Thyroid gland (tissue), 4 donors: ENCODE results near the gene EXOG. TPM values are rescaled to one million over a fixed set of nuclear protein-coding genes. Genes with fewer than 3 reads are reported as not detected.

ENCODE experiments used
- DNase-seq, 2 donors: peaks; one replicate each; pipeline ENCODE4 v3.0.0-alpha.2; 2019
- H3K27ac ChIP-seq, 3 donors: fragments of 200-600 bp; sonication (generic); 1 replicate in 2 of 3; 2 replicates in 1 of 3; pipeline ENCODE4 v1.5.1; 2016 to 2019; ENCODE audit warnings: mild to moderate bottlenecking in 1 of 3, moderate library complexity in 1 of 3
- H3K27me3 ChIP-seq: fragments of 200-600 bp; sonication (generic); one replicate; pipeline ENCODE4 v1.5.1; 2019
- H3K36me3 ChIP-seq, 2 donors: fragments of 200-600 bp; sonication (generic); one replicate each; pipeline ENCODE4 v1.5.1; 2016 to 2019
- H3K4me1 ChIP-seq, 2 donors: fragments of 200-600 bp; sonication (generic); one replicate each; pipeline ENCODE4 v1.5.1; 2017 to 2019
- H3K4me3 ChIP-seq, 3 donors: fragments of 200-600 bp; sonication (generic); replicated peaks in 1 of 3; 1 replicate in 2 of 3; 2 replicates in 1 of 3; pipeline ENCODE4 v1.5.1; 2016; ENCODE audit warnings: mild to moderate bottlenecking in 1 of 3
- H3K9me3 ChIP-seq: fragments of 200-600 bp; sonication (generic); one replicate; pipeline ENCODE4 v1.5.1; 2017
- CTCF ChIP-seq, 6 experiments: fragments of 200-600 bp in 3 of 6; fragments of 450-650 bp in 3 of 6; sonication (generic) in 3 of 6; IDR thresholded peaks; one replicate each; pipeline ENCODE4 v1.5.1; 2016 to 2019; ENCODE audit warnings: antibody characterized with exemption in 6 of 6, mild to moderate bottlenecking in 2 of 6, inconsistent platforms in 1 of 6, moderate library complexity in 1 of 6
- POLR2A ChIP-seq, 2 donors: fragments of 450-650 bp; IDR thresholded peaks; one replicate each; pipeline ENCODE4 v1.6.1; 2017; ENCODE audit warnings: antibody characterized with exemption in 2 of 2, mild to moderate bottlenecking in 2 of 2, moderate library complexity in 1 of 2
- WGBS, 2 donors: methylation state at CpG; one replicate each; pipeline ENCODE4 v1.1.5; 2017; 5-methylcytosine and 5-hydroxymethylcytosine counted together
- intact Hi-C: fragments of 100-400 bp; cut with DNase I; formaldehyde crosslinking; loops from one replicate; pipeline ENCODE4 v1.15.1; 2023
- total RNA-seq, 4 donors: library from RNA; depleted of rRNA; stranded (reverse); fragments of >200 nt; gene quantifications; one replicate each; pipeline ENCODE4 v1.2.3, GENCODE V29; 2016

EXOG gene
- total RNA-seq, 4 donors from 2014 or later = 7.6 to 17.6 (median 14.1) TPM

- 79 to 84% methylated on average over 2 of the region's 2 CpGs for WGBS, 2 donors
- Histone ChIP-seq H3K4me1 (peaks cover 0 to 4% of the 10 kb centered on the region in 2 donors), H3K27me3 (no peaks in the 10 kb centered on the region), H3K9me3 (no peaks in the 10 kb centered on the region), H3K4me3 (no peak overlapping the region), H3K36me3 (peaks cover 0 to 7% of the 10 kb centered on the region in 2 donors), H3K27ac (no peak overlapping the region)
- no peak for TF ChIP-seq POLR2A (IDR thresholded peaks at IDR 0.05)
- TF ChIP-seq CTCF (IDR thresholded peaks at IDR 0.05) = no peak
- DNase-seq = no peak
- intact Hi-C loops = no loop called here
Measured at GRCh38 chr3:38500688-38501417, 4.7 kb downstream of the EXOG start.

GRCh38 chr3:38507120-38507519 is 11.0 kb downstream of the EXOG start:
- H3K36me3 ChIP-seq = peaks cover 0 to 6% of the 10 kb centered on the region in 2 donors
- no peaks in the 10 kb centered on the region for H3K27me3 ChIP-seq
- 93% methylated on average over 2 of the region's 2 CpGs for WGBS, 2 donors
- H3K9me3 ChIP-seq = no peaks in the 10 kb centered on the region
- H3K27ac ChIP-seq = no peak overlapping the region
- H3K4me1 ChIP-seq = no peaks in the 10 kb centered on the region
- intact Hi-C loops = no loop called here
- TF ChIP-seq POLR2A (IDR thresholded peaks at IDR 0.05) (no peak), CTCF (IDR thresholded peaks at IDR 0.05) (no peak)
- H3K4me3 ChIP-seq = no peak overlapping the region
- DNase-seq = no peak

GRCh38 chr3:38509732-38510131 is 13.6 kb downstream of the EXOG start:
- Histone ChIP-seq H3K4me1 (no peaks in the 10 kb centered on the region), H3K27ac (no peak overlapping the region), H3K9me3 (no peaks in the 10 kb centered on the region), H3K4me3 (no peak overlapping the region), H3K27me3 (no peaks in the 10 kb centered on the region), H3K36me3 (peaks cover 0 to 8% of the 10 kb centered on the region in 2 donors)
- no peak for DNase-seq
- TF ChIP-seq CTCF (IDR thresholded peaks at IDR 0.05) (no peak), POLR2A (IDR thresholded peaks at IDR 0.05) (no peak)
- intact Hi-C loops = no loop called here
- 95 to 96% methylated on average over 2 of the region's 2 CpGs for WGBS, 2 donors

- H3K9me3 ChIP-seq = no peaks in the 10 kb centered on the region
- no peaks in the 10 kb centered on the region for H3K27me3 ChIP-seq
- intact Hi-C loops = no loop called here
- no peak overlapping the region for H3K27ac ChIP-seq
- no peak for DNase-seq
- TF ChIP-seq POLR2A (IDR thresholded peaks at IDR 0.05) (no peak), CTCF (IDR thresholded peaks at IDR 0.05) (no peak)
- H3K4me1 ChIP-seq = no peaks in the 10 kb centered on the region
- no peak overlapping the region for H3K4me3 ChIP-seq
- H3K36me3 ChIP-seq = peaks cover 5 to 8% of the 10 kb centered on the region in 2 donors
Measured at GRCh38 chr3:38510631-38511030, 14.5 kb downstream of the EXOG start.

GRCh38 chr3:38511546-38511945 is 15.4 kb downstream of the EXOG start:
- Histone ChIP-seq H3K4me3 (no peak overlapping the region), H3K4me1 (no peaks in the 10 kb centered on the region), H3K36me3 (peaks cover 6 to 8% of the 10 kb centered on the region in 2 donors), H3K27me3 (no peaks in the 10 kb centered on the region), H3K9me3 (no peaks in the 10 kb centered on the region), H3K27ac (no peak overlapping the region)
- 86 to 89% methylated on average over 3 of the region's 3 CpGs for whole genome bisulfite sequencing, 2 donors
- no peak for DNase-seq
- TF ChIP-seq CTCF (IDR thresholded peaks at IDR 0.05) (no peak), POLR2A (IDR thresholded peaks at IDR 0.05) (no peak)
- intact Hi-C loops = no loop called here
